ENCODE measurements around the gene HES7.
"Not testable (repeated sequence)": the region's sequence is repeated elsewhere in the genome, so short reads cannot be mapped to it uniquely, and the experiment has no call there.

Gene HES7

DNA sequence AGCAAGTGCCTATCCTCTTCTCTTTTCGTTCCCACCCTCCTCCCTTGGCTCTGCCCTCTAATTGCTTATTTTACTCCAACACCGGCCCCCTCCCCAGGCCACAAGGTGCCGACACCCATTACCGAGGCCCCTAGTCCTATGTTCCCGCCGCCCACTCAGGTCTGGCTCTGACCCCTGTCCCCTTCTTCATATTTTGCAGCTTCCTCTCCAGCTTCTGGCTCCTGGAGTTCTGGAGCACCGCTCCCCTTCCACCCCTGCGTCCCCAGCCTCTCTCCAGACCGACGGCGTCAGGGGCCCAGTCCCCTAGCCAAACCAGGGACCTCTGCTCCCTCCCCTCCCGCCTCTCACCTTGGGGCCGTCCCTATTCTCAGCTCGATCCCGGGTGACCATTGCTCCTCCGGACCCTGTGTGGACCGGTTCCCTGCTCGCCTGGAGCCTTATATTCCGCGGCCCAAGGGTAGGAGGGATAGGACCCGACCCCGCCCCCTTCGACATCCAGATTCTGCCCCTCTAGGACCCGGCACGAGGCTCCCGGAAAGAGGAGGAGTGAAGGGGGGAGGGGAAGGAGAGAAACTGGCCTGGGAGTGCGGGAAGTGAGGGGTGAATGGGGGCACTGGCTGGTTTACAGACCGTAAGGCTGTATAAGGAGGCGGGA is at the start of gene HES7:
TSS of gene HES7 (minus strand) at position 412 of the 655 bp plus-strand sequence. CDS start at position 390, 22 bp downstream.
- peak in 1 of 3 donors; percentile 10 for DNase-seq (ENCODE audit: low read depth in 3 of 3, low spot score in 1 of 3)

DNA sequence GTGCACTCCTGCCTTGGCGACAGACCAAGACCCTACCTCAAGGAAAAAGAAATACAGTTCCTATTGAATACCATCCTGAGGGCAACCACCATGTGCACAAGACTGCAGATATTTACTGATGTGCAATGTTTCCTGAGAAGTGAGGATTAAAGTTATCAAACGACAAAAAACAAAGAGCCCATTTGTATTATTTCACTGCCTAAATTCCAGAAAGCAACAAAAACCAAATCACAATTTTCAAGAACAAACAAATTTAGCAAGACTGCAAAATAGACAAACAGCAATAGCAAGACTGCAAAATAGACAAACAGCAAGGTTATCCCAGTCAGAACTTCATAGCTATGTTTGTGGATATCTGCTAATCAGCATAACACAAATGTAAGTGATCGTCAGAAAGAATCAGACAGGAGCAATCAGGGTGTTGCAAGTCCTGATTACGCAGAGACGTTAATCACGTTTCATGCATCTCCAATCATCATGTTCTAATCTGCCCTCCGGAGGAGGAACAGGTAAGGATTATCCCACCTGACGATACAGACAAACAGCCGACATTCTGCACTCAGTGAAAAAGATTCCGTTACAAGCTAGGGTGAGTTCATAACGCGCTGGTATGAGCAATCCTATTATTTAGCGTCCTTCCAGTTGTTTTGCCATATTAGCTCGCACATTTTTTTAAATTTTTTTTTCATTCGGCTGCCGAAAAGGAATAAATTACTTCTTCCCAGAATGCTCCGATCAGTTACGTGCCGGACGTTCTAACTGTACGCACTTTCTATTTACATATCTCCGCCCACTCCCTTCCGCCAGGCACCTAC is 49.4 kb upstream of the HES7 start:
- peak in 2 of 3 donors; percentile 53 to 55 for DNase-seq (ENCODE audit: low read depth in 3 of 3, low spot score in 1 of 3)

DNA sequence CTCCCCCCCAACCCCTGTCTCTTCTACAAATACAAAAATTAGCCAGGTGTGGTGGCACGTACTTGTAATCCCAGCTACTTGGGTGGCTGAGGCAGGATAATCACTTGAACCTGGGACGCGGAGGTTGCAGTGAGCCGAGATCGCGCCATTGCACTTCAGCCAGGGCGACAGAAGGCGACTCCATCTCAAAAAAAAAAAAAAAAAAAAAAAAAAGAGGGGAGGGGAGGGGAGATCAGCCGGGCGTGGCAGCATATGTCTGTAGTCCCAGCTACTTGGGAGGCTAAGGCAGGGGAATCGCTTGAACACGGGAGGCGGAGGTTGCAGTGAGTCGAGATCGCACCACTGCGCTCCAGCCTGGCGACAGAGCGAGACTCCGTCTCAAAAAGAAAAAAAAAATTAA is 46.3 kb upstream of the HES7 start:
- not testable (repeated sequence) for DNase-seq (ENCODE audit: low read depth in 3 of 3, low spot score in 1 of 3)

DNA sequence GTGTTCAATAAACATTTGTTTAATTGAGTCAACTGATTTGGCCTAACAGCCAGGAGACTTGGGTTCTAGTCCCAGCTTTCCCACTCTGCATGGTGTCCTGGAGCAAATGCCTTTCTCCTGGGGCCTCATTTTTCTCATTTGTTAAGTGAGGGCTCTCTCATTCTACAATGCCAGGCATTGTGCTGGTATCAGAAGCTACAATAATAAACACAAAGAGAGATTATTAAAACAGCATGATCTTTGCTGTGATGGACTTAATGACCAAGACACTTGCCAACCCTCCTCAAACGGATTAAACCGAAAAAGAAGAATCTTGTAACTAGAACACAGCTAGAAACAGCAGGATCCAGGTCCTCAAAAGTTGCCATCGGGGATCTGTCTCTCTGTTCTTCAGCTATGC is 43.6 kb upstream of the HES7 start:
- no peak for DNase-seq (ENCODE audit: low read depth in 3 of 3, low spot score in 1 of 3)

DNA sequence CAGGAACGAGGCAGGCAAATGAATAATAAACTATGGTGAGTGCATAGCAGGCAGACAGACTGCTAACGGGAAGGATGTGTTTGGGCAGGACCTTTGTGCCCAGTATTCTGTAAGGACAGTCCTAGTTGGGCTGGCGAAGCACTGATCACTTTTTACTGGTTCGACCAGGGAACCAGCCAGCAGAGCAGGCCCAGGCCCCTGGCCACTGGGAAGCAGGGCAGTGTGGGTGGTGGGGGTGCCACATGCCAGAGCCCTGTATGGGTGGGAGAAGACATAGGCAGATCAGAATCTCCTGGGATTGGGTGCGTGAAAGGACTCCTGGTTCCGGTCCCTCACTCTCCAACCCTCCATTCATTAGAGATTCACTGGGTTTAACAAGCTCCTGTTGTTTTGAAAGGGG is 42.8 kb upstream of the HES7 start:
- no peak for DNase-seq (ENCODE audit: low read depth in 3 of 3, low spot score in 1 of 3)

DNA sequence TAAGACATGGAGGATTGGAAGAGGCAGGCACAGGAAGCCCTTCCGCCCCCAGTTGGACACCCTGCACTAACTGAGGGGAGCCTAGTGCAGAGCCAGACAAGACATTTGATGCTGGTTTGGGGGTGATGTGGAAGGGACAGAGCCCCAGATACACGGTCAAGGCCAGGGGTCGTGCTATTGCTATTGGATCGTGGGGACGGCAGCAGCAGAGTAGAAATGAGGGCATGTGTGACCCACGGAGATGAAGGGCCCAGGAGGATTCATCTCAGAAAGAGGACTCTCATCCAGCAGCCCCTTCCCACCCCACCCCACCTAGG is 40.9 kb upstream of the HES7 start:
- no peak for DNase-seq (ENCODE audit: low read depth in 3 of 3, low spot score in 1 of 3)

DNA sequence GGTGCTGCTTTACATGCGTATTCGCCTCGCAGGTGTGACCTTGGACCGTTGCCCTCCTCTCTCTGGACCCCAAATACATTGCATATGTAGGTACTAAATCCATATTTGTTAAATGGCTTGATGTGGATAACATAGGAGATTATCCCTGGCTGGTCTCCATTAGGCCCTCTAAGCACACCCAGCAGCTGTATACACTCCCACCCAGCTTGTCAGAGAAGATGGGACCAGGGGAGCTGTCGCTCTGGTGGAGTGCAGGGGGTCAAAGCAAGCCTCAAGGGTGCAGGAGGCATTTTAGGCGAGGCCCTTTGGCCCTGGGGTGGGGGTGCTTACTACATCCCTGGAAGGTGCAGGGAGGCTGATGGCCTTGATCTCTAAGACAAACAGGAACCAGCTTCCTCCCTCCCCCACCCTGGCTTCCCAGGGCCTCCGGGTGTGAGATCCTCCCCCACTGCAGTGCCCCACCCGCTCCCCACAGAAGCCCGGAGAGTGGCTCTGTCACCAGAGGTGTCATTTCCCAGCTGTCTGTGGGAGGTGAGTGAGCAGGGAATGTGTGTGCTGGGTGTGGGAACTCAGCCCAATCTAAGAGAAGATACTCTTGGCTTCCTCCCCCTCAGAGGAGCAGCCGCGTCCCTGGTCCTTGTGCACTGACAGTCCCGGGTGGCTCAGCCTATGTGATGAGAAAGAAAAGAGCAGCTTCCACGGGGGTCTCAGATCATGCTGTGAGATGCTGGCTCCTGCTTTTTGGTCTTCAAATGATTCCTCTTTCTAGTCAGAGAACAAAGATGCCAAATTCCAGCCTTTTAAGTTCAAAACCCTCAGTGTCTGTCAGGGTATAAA is 40.3 kb upstream of the HES7 start:
- DNase-seq (ENCODE audit: low read depth in 3 of 3, low spot score in 1 of 3): peak in 1 of 3 donors; percentile 34

DNA sequence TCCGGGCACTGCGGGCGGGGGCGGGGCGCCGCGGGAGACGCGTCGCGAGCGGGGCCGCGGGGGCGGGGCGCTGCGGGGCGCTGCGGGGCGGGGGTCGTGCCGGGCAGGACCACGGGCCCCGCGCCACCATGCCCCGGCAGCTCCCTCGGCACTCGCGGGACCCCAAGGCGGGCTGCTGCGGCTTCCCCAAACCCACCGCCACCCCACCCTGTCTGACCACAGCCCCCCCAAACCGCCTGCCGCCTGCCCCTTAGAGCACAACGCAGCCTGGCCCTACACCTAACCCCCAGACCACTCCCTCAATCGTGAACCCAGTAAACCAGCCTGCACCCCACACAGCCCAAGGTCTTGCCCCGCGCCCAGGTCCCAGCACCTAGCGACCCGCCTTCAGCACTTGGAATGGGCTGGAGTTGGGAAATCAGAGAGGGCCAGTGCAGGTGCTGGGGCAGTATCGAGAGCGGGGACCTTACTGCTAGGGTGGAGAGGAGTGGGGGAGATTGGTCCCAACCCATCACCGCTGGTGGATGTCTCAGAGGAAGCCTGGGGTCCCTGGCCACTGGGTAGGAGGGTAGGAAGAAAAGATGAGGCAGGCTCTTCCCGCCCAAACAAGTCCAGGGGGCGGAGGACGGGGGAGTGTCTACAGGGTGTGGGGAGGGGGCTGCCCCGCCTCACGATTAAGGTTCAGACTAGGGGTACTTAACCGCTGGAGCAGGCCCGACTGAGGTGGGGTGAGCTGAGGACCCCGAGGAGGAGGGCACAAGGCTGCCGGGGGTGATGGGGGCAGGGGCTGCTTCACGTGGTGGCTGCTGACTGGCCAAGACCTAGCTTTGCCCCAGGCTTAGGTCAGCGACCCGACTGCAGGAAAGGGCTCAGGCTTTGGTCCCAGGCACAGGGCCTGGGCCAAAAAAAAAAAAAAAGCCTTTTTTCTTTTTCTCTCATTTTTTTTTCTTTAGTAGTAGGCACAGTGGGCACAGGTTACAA is 39.4 kb upstream of the HES7 start:
- no peak for DNase-seq (ENCODE audit: low read depth in 3 of 3, low spot score in 1 of 3)

DNA sequence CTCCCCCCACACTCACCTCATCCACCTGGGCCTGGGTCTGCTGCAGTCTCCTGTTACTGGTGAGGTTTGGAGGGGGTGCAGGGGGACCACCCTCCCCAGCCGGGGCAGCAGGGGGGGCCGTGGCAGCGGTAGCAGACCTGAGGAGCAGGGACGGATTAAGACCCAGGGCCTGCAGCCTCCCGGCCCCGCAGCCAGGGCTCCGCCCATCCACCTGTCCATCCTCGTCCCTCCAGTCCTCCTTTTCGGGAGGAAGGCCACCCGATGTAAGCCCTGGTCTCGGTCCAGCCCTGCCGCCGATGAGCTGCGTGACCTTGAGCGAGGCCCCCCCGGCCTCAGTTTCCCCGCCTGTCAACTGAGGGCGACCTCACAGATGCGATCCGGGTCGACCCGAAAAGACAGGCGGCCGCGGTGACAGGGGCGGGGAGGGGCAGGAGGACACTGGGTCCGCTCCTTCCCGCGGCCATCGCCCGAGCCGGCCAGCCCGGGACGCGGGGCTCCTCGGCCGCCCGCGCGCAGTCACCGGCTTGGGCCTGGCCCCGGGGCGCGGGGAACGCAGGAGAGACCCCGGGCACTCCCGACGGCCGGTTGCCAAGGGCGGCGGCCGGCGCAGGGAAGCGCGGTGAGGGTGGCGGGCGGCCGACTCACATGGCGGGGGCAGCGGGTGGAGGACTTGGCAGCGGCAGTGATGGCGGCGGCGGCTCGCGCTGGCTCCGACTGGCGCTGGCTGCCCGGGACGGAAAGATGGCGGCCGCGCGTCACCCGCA is 38.5 kb upstream of the HES7 start, which contains the start of gene VAMP2:
TSS of gene VAMP2 (minus strand) at position 716 of the 764 bp plus-strand sequence. CDS start at position 647, 69 bp downstream.
- DNase-seq (ENCODE audit: low read depth in 3 of 3, low spot score in 1 of 3): peak; percentile 60 to 74 (median 64)

DNA sequence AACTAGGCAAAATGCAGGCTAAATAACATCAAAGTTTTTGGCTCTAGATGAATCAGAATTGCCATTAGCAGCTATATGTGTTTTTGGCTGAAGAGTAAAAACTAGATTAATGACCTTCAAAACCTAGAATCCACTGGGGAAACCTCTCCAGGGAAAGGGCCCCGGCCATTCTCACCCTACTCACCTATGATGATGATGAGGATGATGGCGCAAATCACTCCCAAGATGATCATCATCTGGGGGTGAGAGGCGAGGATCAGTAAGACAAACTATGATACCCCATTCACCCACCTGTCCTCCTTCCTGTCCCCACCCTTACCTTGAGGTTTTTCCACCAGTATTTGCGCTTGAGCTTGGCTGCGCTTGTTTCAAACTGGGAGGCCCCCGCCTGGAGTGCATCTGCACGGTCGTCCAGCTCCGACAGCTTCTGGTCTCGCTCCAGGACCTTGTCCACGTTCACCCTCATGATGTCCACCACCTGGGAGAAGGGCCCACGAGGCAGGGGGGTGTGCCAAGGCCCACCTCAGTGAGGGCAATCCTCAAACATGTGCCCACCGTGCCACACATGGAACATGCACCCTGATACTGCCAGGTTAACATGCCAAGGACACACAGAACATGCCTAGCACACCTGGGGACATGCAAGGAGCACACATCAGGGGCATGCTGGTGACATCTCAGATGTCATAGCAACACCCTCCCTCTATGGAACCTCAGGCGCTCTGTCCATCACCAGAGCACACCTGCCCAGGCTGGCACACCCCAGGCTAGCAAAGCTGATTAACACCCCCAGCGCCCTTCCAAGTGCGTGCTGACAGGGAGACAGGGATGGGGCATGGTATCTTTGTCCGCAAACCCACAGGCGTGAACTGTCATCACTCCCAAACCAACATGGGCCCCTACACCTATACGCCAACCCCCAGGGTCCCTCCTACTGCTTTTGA is 37.7 kb upstream of the HES7 start:
- no peak for DNase-seq (ENCODE audit: low read depth in 3 of 3, low spot score in 1 of 3)

DNA sequence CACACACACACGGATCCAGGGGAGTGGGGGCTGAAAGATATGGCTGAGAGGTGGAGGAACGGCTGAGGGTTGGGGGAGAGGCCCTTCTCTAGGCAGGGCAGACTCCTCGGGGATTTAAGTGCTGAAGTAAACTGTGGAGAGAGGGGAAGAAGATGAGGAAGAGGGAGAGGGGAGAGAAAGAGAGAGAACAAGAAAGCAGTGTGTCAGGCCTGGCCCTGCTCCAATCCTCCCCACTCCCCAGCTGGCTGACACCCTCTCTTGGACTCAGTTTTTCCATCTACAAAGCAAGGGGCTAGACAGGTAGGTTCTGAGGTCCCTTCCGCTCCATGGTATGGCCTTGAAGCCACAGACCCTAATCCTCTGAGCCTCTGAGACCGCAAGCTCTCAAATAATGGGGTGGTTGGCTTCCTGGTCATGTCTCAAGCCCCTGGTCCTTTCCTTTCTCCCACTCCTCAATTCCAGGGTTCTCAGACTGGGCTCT is 36.9 kb upstream of the HES7 start:
- no peak for DNase-seq (ENCODE audit: low read depth in 3 of 3, low spot score in 1 of 3)

DNA sequence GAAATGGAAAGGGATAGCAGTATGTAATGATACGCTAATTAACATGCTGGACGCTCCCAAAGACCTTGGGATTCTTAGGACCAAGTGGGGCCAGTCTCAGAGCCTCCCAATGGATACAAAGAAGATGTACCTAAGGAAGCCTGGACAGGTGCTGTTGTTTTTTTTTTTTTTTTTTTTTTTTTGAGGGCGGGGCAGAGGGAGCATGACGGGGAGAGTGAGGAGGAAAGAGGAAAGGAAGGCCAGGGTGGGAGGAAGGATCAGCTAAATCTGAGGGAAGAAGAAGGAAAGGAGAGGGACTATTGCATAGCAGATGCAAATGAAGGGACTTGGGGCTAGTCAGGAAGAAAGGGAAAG is 36.3 kb upstream of the HES7 start:
- DNase-seq (ENCODE audit: low read depth in 3 of 3, low spot score in 1 of 3): no peak

DNA sequence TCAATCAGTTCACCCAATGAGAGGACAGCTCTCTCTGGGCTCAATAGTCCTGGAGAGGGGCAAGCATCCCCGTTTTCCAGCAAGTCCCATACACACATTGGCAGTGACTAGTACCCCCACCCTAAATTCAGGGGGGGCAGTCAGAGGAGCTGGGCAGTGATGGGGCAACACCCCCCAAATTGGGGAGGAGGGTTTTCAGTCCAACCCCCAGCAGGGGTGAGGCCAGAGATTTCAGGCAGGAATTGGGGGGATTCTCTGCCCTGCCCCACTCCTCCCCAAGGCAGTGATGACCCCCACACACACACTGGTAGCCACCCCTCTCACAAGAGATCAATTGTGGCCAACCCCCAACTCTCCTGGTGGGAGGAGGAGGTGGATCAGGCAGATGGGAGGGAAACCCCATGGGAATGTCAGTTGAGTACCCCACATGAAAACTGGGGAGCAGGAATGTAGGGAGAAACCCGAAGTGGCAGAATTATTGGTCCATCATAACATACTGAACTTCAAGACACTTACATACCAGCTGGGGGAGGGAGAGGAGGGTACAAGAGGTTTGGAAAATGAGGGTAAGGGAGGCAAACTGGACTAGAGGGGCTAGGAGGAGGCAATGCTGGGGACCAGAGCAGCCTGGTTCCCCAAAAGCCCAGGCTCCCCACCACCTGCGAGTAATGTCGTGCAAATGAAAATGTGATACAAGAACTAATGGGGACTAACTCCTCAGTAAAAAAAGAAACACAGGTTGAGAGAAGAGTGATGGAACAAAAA is 35.7 kb upstream of the HES7 start:
- DNase-seq (ENCODE audit: low read depth in 3 of 3, low spot score in 1 of 3): no peak

DNA sequence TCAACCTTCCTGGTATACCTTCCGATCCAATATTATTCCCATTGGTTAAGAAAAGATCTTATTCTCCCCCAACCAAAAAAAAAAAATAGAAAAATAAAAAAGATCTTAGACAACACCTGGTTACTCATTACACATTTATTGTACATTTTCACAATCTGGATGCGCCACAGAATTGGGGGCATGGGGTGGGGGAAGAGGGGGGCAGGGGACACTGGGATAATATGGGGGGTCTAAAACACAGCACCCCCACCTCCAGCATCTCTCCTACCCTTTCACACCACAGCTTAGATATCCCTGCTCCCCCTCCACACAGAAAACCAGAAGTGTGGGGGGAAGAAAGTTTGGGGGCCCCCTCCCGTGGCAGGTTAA is 35.1 kb upstream of the HES7 start:
- no peak for DNase-seq (ENCODE audit: low read depth in 3 of 3, low spot score in 1 of 3)

DNA sequence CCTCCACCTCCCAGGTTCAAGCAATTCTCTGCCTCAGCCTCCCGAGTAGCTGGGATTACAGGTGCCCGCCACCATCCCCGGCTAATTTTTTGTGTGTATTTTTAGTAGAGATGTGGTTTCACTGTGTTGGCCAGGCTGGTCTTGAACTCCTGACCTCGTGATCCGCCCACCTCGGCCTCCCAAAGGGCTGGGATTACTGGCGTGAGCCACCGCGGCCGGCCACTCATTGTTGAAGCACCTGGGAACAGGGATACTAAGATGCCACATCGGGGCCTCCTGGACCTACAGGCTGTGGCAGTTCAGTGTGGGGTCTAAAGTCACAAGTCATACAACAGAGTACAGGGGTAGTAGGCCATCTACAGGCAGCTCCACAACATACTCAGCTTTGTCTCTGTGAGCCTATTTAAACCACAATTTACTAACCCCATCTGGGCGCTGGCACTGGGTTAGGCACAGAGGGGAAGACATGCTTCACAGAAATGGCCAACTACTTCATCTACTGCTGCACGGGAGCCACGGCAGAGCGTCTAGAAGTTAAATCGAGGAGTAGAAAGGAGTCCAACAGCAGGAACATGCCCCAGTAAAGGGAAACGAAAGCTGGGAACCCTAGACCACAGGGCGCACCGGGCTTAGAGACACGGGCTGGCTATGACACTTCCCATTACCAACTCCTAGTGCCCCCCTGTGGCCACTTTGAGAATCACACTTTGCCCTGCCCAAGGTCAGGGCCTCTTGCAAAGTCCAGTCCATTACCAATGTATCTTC is 34.5 kb upstream of the HES7 start:
- DNase-seq (ENCODE audit: low read depth in 3 of 3, low spot score in 1 of 3): peak; percentile 59 to 82 (median 65)

DNA sequence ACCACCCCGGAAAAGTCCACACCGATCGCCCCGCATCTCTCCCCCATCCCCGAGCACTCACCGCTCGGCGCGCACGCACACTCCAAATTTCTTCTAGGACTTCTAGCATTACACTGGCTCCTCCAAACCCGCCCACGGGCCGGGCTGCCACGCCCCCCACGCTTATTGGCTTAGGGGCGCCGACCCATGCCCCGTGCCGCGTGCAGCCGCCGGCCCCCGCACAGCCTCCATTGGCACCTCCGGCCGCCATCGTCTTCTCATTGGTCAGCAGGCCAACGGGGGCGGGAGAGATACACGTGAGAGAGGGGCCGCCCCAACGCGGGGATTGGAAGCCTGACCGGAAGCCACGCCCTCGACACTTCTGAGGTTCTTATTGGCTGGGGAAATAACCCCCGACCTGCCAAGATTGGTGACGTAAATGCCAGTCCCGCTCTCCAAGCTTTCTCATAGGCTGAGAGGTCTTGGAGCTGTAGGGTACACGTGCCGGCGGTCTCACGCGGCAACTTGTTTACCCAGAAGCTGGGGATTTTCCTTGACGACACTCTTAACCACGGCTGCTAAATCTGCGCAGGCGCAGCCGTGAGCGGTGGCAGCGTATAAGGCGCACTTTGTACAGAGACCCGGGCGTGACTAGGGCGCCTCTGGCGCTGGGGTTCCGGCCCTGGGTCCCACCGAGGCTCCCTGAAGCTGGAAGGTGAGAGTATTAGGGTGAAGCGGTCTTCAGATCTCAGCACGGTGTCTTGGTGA is 32.5 kb upstream of the HES7 start:
- DNase-seq (ENCODE audit: low read depth in 3 of 3, low spot score in 1 of 3): peak; percentile 98 to 100 (median 100)

DNA sequence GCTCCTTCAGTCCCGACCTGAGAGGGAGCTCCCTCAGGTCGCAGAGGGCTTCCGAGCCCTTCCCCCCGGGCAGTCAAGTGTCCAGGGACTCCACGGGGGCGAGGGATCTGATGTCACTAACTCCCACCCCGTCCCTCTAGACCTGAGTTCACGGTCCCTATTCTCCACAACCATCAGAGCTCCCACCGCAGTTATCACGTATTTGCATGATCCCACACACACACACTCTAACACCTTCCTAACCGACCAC is 32.0 kb upstream of the HES7 start:
- no peak for DNase-seq (ENCODE audit: low read depth in 3 of 3, low spot score in 1 of 3)
